SK-N-MC (cell line): ENCODE results near the gene RBM39.
"Not testable (repeated sequence)": the region's sequence is repeated elsewhere in the genome, so short reads cannot be mapped to it uniquely, and the experiment has no call there.

Experiments
- EZH2 ChIP-seq: fragments of 200-600 bp; sonication (generic); IDR thresholded peaks from one replicate; pipeline ENCODE4 v1.6.1; 2017; ENCODE audit warnings: antibody characterized with exemption
- FOXP2 ChIP-seq: optimal IDR thresholded peaks from 2 replicates; pipeline ENCODE3; 2011; ENCODE audit warnings: mild to moderate bottlenecking, moderate library complexity; ENCODE audit not compliant: insufficient read depth; ENCODE audit errors: extremely low read length, control extremely low read depth
- POLR2AphosphoS5 ChIP-seq: IDR thresholded peaks from 2 replicates; pipeline ENCODE4 v1.6.1; 2012; ENCODE audit warnings: mild to moderate bottlenecking, low read depth, low read length, borderline replicate concordance

DNA sequence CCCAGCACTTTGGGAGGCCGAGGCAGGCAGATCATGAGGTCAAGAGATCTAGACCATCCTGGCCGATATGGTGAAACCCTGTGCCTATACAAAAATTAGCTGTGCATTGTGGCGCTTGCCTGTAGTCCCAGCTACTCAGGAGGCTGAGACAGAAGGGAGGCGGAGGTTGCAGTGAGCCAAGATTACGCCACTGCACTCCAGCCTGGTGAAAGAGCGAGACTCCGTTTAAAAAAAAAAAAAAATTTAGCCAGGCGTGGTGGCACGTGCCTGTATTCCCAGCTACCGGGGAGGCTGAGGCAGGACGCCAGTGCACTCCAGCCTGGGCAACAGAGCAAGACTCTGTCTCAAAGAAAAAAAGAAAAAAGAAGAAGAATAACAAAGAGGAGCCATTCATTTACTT, 19.5 kb upstream of the RBM39 start:
- TF ChIP-seq EZH2, POLR2AphosphoS5, FOXP2: not testable (repeated sequence)
